Measurements from ENCODE around the gene CLIC4. TPM values are rescaled to one million over a fixed set of nuclear protein-coding genes. Genes with fewer than 3 reads are reported as not detected.

The CLIC4 gene
- total and polyA plus RNA-seq, 9 of the 15 experiments (the other 6 are each of a cell fraction or from before 2014, with no cell fraction given), result 16.0 to 67.5 (median 38.4) TPM

DNA sequence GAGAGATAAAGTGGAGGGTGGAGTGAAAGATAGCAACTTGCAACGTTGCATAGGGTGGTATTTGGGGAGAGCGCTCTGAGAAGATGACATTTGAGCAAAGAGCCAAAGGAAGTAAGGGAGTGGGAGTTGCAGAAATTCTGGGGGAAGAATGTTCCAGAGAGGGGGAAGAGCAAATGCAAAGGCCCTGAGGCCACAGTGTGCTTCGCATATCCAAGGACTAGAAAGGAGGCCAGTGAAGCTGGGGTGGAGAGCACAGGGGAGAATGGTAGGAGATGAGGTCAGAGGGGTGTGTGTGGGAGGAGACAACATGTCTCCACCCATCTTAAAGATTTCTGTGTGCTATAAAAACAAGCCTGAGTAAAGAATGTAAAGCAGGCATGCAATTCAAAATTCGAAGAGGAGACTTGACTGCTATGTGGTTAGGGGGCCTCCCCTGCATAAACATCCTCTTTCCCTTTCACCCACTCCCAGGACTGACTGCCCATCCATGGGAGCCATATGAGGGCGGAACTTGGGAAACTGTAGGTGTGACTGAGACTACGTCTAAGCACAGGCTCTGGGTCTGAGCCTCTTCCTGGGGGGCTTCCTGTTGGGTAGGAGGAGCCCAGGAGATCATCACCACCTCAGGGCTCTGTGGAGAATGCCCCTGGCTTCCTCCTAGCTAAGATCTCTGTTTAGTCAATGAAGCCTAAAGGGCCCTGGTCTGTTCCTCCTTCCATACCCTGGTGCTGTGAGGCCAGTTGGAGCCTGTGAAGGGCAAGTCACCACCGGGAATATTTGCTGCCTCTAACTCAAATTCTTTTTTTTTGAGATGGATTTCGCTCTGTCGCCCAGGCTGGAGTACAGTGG lies 2.9 kb upstream of the CLIC4 start (continued):
- TF ChIP-seq ZNF407 (IDR thresholded peaks at IDR 0.05; ENCODE audit: low read depth), result no peak
- peak; percentile 9; the same call in 1 of the 2 replicates for TF ChIP-seq ZBTB7A (IDR thresholded peaks at IDR 0.05; ENCODE audit: borderline replicate concordance, control insufficient read depth, low read depth, low read length)
- 0 out of 2 replicates have a peak, but pooled peaks have one; percentile 49 for TF ChIP-seq MYBL2 (IDR thresholded peaks at IDR 0.05; ENCODE audit: low read depth)
- TF ChIP-seq MYBL2 (CRISPR knock-in tag; IDR thresholded peaks at IDR 0.05; ENCODE audit: borderline replicate concordance), result no peak
- TF ChIP-seq ZNF589 (CRISPR knock-in tag; IDR thresholded peaks at IDR 0.05; ENCODE audit: low read depth), result no peak
- TF ChIP-seq BCOR (IDR thresholded peaks at IDR 0.05), result peak; percentile 85
- no peak for TF ChIP-seq CBX5 (IDR thresholded peaks at IDR 0.05; ENCODE audit: borderline replicate concordance, low read depth)
- TF ChIP-seq GABPB2 (CRISPR knock-in tag; conservative IDR thresholded peaks at IDR 0.05), result no peak
- no peak for TF ChIP-seq TCF7 (IDR thresholded peaks at IDR 0.05; ENCODE audit: borderline replicate concordance)
- no peak for TF ChIP-seq SIRT6 (IDR thresholded peaks at IDR 0.05; ENCODE audit: low read depth, low read length)
- TF ChIP-seq TCF7L2 (IDR thresholded peaks at IDR 0.05; ENCODE audit: low read depth, low read length), result no peak
- no peak for TF ChIP-seq CHD1 (IDR thresholded peaks at IDR 0.05; ENCODE audit: low read length)
- no peak for TF ChIP-seq ATF1 (CRISPR knock-in tag; IDR thresholded peaks at IDR 0.05)
- 0 out of 2 replicates have a peak, but pooled peaks have one; percentile 19 for TF ChIP-seq ATF1 (tag; IDR thresholded peaks at IDR 0.05)
- TF ChIP-seq, protein P1, sequence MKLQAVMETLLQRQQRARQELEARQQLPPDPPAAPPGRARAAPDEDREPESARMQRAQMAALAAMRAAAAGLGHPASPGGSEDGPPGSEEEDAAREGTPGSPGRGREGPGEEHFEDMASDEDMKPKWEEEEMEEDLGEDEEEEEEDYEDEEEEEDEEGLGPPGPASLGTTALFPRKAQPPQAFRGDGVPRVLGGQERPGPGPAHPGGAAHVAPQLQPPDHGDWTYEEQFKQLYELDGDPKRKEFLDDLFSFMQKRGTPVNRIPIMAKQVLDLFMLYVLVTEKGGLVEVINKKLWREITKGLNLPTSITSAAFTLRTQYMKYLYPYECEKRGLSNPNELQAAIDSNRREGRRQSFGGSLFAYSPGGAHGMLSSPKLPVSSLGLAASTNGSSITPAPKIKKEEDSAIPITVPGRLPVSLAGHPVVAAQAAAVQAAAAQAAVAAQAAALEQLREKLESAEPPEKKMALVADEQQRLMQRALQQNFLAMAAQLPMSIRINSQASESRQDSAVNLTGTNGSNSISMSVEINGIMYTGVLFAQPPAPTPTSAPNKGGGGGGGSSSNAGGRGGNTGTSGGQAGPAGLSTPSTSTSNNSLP (IDR thresholded peaks at IDR 0.05; ENCODE audit: borderline replicate concordance, low read depth, low read length), result no peak
- TF ChIP-seq ARNT (IDR thresholded peaks at IDR 0.05), result 0 out of 4 replicates have a peak, but pooled peaks of 1 of the 2 experiments have one; percentile 30
- TF ChIP-seq MCM5 (IDR thresholded peaks at IDR 0.05; ENCODE audit: low read depth), result no peak
- no peak for TF ChIP-seq ZNF143 (CRISPR knock-in tag; IDR thresholded peaks at IDR 0.05)
- no peak for TF ChIP-seq NFYB (IDR thresholded peaks at IDR 0.05; ENCODE audit: extremely low read depth, insufficient read length)
- TF ChIP-seq L3MBTL2 (IDR thresholded peaks at IDR 0.05), result peak; percentile 33; the same call in 1 of the 2 replicates

Measured in K562 (cell line).